Neutrophil (primary cell): ENCODE measurements around the gene PLAGL2.

ENCODE experiments used
- H3K27ac ChIP-seq: fragments of 200-600 bp; sonication (generic); 2 replicates; pipeline ENCODE4 v1.5.1; 2016; ENCODE audit warnings: mild to moderate bottlenecking, moderate library complexity
- H3K27me3 ChIP-seq: fragments of 200-600 bp; sonication (generic); 2 replicates; pipeline ENCODE4 v1.6.0; 2016; ENCODE audit warnings: mild to moderate bottlenecking
- H3K36me3 ChIP-seq: fragments of 200-600 bp; sonication (generic); 2 replicates; pipeline ENCODE4 v1.5.1; 2017
- H3K4me1 ChIP-seq, 2 experiments: fragments of 200-600 bp in 1 of 2; sonication (generic) in 1 of 2; 1 replicate in 1 of 2; 2 replicates in 1 of 2; pipeline versions ENCODE4 v1.5.1 to v1.6.1; 2013 to 2016; ENCODE audit warnings: low read depth in 1 of 2, low read length in 1 of 2, mild to moderate bottlenecking in 1 of 2, moderate library complexity in 1 of 2; ENCODE audit not compliant: control insufficient read depth in 1 of 2, insufficient read depth in 1 of 2
- H3K4me3 ChIP-seq, 2 experiments: fragments of 200-600 bp in 1 of 2; sonication (generic) in 1 of 2; 1 replicate in 1 of 2; 2 replicates in 1 of 2; pipeline ENCODE4 v1.5.1; 2013 to 2016; ENCODE audit warnings: low read depth in 1 of 2, low read length in 1 of 2, mild to moderate bottlenecking in 1 of 2, moderate library complexity in 1 of 2
- H3K9me3 ChIP-seq: fragments of 200-600 bp; sonication (generic); 2 replicates; pipeline ENCODE4 v1.5.1; 2016
- TF ChIP-seq, protein P1 (sequence below): fragments of 200-600 bp; sonication (generic); IDR thresholded peaks from 2 replicates; pipeline ENCODE4 v1.5.1; 2016; ENCODE audit warnings: antibody characterized with exemption

PLAGL2 gene

GRCh38 chr20:32153156-32153665 lies 54.3 kb downstream of the PLAGL2 start:
- Histone ChIP-seq H3K27me3 (no peaks in the 10 kb centered on the region), H3K4me3 (no peak overlapping the region), H3K4me1 (peaks cover 15 to 16% of the 10 kb centered on the region in 2 experiments), H3K36me3 (peaks cover 77% of the 10 kb centered on the region), H3K27ac (no peak overlapping the region), H3K9me3 (no peaks in the 10 kb centered on the region)
- TF ChIP-seq, protein P1, sequence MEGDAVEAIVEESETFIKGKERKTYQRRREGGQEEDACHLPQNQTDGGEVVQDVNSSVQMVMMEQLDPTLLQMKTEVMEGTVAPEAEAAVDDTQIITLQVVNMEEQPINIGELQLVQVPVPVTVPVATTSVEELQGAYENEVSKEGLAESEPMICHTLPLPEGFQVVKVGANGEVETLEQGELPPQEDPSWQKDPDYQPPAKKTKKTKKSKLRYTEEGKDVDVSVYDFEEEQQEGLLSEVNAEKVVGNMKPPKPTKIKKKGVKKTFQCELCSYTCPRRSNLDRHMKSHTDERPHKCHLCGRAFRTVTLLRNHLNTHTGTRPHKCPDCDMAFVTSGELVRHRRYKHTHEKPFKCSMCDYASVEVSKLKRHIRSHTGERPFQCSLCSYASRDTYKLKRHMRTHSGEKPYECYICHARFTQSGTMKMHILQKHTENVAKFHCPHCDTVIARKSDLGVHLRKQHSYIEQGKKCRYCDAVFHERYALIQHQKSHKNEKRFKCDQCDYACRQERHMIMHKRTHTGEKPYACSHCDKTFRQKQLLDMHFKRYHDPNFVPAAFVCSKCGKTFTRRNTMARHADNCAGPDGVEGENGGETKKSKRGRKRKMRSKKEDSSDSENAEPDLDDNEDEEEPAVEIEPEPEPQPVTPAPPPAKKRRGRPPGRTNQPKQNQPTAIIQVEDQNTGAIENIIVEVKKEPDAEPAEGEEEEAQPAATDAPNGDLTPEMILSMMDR: no peak

GRCh38 chr20:32152421-32153155 lies 55.0 kb downstream of the PLAGL2 start:
- H3K27me3 ChIP-seq: no peaks in the 10 kb centered on the region
- TF ChIP-seq, protein P1: no peak
- H3K9me3 ChIP-seq: no peaks in the 10 kb centered on the region
- H3K27ac ChIP-seq: no peak overlapping the region
- no peak overlapping the region for H3K4me3 ChIP-seq
- peaks cover 76% of the 10 kb centered on the region for H3K36me3 ChIP-seq
- H3K4me1 ChIP-seq: peaks cover 15 to 16% of the 10 kb centered on the region in 2 experiments

DNA sequence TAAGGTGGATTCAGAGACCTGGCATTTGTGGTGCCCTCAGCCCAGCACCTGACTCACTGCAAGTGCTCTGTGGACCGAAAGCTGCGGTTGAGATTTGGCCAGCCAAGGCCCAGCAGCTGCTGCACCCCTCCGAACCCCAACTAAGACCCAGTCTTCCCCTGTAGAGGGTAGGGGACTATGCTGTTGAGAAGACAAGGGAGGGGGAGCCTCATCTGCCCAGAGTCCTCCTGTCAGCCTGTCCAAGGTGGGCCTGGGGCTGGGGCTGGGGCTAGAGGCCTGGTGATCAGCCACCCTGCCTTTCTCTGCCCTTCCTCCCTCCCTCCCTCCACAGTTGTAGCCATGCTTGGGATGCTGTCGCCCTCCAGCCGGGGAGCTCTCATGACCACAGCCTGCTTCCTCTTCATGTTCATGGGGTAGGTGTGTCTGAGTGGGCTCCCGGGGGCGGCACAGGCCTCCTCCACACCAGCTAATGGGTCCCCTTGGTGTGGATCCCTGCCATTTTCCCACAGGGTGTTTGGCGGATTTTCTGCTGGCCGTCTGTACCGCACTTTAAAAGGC lies 57.2 kb downstream of the PLAGL2 start:
- TF ChIP-seq, protein P1: no peak
- Histone ChIP-seq H3K27ac (no peak overlapping the region), H3K9me3 (no peaks in the 10 kb centered on the region), H3K4me1 (peaks cover 11% of the 10 kb centered on the region in 2 experiments), H3K4me3 (no peak overlapping the region), H3K36me3 (peaks cover 87% of the 10 kb centered on the region), H3K27me3 (no peaks in the 10 kb centered on the region)

- Histone ChIP-seq H3K36me3 (peaks cover 89% of the 10 kb centered on the region), H3K4me3 (no peak overlapping the region), H3K4me1 (peaks cover 4% of the 10 kb centered on the region in 2 experiments), H3K27ac (no peak overlapping the region), H3K27me3 (no peaks in the 10 kb centered on the region), H3K9me3 (no peaks in the 10 kb centered on the region)
- TF ChIP-seq, protein P1: no peak
Measured at GRCh38 chr20:32149566-32150170, 57.9 kb downstream of the PLAGL2 start.

GRCh38 chr20:32144898-32145662 lies 62.5 kb downstream of the PLAGL2 start:
- Histone ChIP-seq H3K27me3 (no peaks in the 10 kb centered on the region), H3K36me3 (peaks cover 90% of the 10 kb centered on the region), H3K4me3 (no peak overlapping the region), H3K4me1 (no peaks in the 10 kb centered on the region), H3K9me3 (no peaks in the 10 kb centered on the region), H3K27ac (no peak overlapping the region)
- TF ChIP-seq, protein P1: no peak
